Ovary (tissue), 3 donors: ENCODE data around the gene RNF14.

Experiments
- EP300 ChIP-seq: sonication (generic); formaldehyde crosslinking; IDR thresholded peaks from one replicate; pipeline ENCODE4 v1.6.1; 2017; ENCODE audit warnings: antibody characterized with exemption
- POLR2A ChIP-seq: fragments of 450-650 bp; IDR thresholded peaks from one replicate; pipeline ENCODE4 v1.6.1; 2017; ENCODE audit warnings: antibody characterized with exemption, mild to moderate bottlenecking, moderate library complexity
- TF ChIP-seq, protein P1 (sequence below), 3 donors: fragments of 450-650 bp in 2 of 3; fragments of 200-600 bp in 1 of 3; IDR thresholded peaks; one replicate each; pipeline versions ENCODE4 v1.5.1 to v1.8.0; 2016 to 2022; ENCODE audit warnings: antibody characterized with exemption in 3 of 3, mild to moderate bottlenecking in 1 of 3
- donor health status: DM: no; HTN: no; CAD: no.

DNA sequence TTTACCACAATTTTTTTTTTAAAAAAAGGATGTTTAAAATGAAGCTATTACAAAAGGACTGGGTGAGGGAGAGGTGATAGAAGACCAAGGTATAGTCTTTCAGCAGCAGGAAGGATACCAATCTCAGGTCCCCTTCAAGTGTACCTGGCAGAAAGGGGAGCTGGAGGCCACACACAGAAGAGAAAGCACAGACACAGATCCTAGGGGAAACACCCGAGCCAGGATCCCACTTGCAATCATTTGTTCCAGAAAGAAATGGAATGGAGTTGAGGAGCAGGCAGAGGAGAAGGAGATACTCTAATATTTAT lies 38.3 kb downstream of the RNF14 start:
- TF ChIP-seq, protein P1, sequence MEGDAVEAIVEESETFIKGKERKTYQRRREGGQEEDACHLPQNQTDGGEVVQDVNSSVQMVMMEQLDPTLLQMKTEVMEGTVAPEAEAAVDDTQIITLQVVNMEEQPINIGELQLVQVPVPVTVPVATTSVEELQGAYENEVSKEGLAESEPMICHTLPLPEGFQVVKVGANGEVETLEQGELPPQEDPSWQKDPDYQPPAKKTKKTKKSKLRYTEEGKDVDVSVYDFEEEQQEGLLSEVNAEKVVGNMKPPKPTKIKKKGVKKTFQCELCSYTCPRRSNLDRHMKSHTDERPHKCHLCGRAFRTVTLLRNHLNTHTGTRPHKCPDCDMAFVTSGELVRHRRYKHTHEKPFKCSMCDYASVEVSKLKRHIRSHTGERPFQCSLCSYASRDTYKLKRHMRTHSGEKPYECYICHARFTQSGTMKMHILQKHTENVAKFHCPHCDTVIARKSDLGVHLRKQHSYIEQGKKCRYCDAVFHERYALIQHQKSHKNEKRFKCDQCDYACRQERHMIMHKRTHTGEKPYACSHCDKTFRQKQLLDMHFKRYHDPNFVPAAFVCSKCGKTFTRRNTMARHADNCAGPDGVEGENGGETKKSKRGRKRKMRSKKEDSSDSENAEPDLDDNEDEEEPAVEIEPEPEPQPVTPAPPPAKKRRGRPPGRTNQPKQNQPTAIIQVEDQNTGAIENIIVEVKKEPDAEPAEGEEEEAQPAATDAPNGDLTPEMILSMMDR (IDR thresholded peaks at IDR 0.05) = no peak
- TF ChIP-seq POLR2A (no peak), EP300 (no peak)
